GM19239 (cell line): ENCODE measurements around the gene STAT5A.
"Not testable (repeated sequence)": the region's sequence is repeated elsewhere in the genome, so short reads cannot be mapped to it uniquely, and the experiment has no call there.

Experiments
- DNase-seq: peaks from one replicate; pipeline ENCODE4 v3.0.0; 2011; ENCODE audit warnings: low spot score; ENCODE audit not compliant: insufficient read length
- FAIRE-seq: peaks from 2 replicates; lab custom pipeline; 2011; peaks lifted over from hg19 to GRCh38; lab: Jason Lieb, UNC

The STAT5A gene

DNA sequence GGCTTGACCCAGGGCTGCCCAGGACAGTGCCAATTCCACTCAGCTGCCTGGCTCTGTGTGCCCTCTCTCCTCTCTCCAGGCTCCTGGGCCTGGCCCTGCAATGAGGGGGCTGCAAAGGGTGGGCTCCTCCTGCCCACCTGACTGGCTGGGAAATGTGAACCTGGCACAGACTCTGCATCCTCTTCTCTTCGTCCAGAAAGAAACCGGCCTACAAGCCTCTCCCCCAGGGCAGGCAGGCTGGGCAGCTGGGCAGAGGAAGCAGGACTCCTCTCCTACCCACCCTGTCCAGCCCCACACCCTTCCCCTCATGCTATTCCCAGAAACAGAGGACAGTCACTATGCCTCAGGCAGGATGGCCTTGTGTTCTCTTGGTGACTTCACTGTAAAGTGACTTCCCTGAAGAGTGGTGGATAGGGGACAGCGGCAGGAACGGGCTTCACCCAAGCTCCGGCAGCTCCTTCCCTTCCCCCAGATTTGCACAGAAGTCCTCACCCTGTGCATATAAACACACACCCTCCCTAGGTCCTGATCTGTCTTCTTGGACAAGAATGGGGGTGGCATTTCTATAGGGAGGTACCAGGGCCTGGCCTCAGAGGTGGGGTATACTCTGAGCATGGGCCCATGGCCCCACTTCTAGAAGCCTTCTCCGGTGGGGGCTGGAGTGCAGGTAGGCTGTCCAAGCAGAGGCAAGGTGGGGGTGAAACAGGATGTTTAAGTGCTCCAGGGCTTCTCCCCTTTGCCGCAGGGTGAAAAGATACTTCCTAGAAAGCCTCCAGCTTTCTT lies 4.9 kb upstream of the STAT5A start:
- FAIRE-seq (no peak), DNase-seq (no peak)

DNA sequence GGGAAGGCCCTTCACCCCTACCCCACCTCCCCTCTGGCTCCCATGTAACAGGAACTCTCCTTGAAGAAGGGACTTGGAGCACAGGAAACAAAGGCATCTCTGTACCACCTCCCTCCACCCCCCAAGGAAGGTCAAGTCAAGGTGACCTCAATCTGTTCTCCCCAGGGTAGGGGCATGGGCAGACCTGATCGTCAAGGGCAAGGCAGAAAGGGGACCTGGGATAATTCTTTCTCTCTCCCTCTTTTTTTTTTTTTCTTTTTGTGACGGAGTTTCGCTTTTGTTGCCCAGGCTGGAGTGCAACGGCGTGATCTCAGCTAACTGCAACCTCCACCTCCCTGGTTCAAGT lies 4.3 kb upstream of the STAT5A start:
- no peak for DNase-seq
- no peak for FAIRE-seq

DNA sequence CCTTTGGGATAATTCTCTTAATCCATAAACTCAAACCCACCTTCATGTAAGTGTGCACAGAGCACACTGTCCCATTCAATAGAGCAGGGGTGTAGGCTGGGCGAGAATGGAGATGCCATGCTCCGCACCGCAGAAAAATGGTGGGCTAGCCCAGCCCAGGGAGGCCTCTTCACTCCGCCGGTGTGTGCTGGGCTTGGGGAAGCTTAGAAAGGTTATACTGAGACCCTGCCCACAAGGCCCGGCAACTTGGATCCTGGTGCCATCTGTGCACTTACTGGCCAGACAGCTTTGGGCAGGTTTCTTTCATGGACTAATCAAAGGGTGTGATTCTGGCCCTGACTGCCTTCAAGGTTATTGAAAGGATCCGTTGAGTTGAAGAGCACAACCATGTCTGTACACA lies 3.7 kb upstream of the STAT5A start:
- FAIRE-seq (no peak), DNase-seq (no peak)

DNA sequence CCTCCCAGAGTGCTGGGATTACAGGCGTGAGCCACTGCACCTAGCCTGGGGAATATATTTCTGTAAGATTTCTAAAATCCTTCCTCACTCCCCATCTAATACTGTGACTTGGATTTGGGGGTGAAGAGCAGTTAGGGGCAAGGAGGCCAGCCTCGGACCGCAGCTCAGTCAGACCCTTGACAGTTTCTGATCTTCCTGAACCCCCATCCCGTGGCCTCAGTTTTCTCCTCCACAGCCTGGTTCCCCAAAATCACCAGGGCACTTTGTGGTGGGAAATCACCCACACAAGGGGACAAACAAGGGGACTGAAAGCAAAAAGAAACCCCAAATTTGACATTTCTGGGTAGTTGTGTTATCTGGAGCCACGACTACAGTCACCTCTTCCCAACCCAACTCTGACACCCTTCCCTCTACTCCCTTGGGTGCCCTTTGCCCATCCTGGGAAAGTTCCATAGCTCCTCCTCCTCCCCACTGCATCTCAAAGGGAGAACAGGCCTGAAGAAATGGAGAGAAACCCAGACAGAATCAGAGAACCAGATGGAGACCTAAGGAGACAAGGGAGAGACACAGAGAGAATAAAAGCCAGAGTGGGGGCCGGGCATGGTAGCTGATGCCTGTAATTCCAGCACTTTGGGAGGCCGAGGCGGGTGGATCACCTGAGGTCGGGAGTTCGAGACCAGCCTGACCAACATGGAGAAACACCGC lies 2.8 kb upstream of the STAT5A start:
- FAIRE-seq = peak; percentile 31

DNA sequence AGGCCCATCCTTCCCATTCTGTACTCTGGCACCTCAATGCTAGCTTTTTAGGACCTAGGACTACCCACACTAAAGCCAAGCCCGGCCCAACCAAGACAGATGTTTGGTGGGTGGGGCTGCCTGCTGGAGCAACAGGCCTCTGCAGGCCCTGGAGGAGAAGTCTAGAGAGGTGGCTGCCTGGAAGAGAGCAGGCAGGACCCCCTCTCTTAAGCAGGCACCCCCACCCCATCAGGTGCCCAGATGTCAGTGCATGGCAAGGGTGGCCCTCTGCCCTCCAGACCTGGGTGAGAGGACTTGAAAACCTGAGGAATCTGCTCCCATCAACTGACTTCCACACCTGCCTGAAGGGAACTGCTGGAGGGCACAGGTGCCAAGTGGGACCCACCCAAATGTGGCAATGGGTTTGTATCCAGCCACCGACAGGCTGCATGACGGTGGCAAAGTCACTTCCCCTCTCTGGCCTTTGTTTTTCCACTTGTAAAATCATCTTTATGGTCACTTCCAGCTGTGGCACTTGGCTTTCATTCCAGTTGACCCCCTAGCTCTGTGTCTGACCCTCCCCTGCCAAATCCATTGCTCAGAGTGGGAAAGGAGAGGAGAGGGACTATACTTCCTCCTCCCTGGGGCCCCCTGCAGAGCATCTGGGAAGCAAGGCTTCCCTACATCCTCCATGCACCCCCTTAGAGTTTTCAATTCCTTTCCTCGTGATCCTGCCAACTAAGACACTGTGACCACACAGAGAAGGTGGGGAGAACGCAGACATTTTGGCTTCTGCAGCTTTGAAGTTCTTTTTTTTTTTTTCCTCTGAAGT lies 1.7 kb upstream of the STAT5A start:
- DNase-seq (no peak), FAIRE-seq (no peak)

More for the DNA sequence above, 2.8 kb upstream of the STAT5A start:
- DNase-seq = no peak

DNA sequence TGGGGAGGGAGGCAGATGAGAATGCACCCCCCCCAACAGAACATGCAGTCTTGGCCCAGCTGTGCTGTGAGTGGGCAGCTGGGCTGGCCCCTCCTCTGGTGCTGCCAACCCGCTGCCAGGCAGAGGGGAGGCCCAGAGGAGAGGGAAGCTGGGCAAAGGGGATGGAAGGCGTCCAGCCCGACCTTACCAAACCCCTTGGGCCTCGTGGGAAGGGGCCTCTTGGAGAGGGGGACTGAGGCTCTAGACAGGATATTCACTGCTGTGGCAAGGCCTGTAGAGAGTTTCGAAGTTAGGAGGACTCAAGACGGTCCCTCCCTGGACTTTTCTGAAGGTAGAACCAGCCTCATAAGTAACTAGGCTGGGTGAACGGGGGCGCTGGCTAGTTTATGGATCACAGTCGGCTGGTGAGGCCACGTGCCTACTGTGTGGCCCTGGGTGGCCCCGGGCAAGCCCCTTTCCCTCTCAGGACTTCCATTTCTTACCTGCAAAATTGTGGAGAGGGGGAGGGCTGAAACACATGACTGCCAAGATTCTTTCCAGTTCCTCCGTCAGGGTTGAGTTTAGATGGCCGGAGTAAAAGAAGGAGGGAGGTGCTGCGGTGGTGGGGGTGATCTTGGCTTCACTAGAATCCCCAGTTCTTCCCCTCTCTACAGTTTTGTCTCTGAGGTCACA lies 857 bp upstream of the STAT5A start:
- DNase-seq (no peak), FAIRE-seq (peak; percentile 83)

DNA sequence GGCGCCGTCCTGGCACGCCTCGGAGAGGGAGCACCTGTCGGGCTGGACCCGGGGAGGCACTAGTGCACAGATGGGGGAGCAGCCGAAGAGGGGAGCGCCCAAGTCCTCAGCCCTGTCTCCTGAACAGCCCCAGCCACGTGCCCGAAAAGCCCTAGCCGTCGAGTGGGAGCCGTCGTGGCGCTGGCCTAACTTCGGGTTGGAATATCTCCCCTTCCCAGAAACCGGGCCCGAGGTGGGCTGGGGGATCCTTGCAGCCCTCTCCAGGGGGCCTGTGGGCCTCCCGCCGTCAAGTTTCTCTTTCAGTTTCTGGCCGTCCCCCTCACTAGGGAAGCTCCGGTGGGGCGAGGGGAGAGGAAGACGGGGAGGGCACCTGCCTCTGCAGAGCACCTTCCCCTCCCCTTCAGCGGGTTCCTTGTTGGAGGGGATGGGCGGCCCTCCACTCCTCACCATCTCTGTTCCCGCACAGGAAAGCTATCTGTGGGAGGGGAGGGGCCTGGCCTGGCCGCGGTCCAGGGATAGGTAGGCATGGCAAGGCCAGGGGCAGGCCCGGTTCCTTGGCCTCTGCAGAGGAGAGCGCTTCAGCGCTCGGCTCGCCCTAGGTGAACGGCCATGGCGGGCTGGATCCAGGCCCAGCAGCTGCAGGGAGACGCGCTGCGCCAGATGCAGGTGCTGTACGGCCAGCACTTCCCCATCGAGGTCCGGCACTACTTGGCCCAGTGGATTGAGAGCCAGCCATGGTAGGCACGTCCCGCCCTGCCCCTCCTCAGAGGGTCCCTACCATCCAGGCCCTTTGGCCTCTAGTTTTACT lies 709 bp downstream of the STAT5A start:
- DNase-seq = no peak
- peak; percentile 95 for FAIRE-seq

DNA sequence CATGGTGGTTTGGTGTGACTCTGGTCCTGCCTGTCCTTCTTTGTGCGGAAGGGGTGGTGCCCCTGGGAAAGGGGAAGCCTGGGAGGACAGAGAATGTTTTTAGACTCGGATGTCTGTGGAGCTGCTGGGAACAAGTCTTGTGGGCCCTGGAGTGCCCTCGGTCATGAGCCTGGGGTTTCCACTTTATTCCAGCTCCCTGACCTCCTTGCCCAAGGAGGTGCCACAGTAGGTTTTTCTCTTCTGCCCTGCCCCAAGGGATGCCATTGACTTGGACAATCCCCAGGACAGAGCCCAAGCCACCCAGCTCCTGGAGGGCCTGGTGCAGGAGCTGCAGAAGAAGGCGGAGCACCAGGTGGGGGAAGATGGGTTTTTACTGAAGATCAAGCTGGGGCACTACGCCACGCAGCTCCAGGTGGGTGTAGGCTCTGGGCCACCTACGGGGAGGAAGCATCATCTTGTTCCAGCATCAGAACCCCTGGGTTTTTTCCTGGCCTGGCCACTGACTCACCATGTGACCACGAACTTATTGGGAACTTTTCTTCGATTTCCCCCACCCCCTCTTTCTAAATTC lies 1.4 kb downstream of the STAT5A start:
- FAIRE-seq (no peak), DNase-seq (no peak)

DNA sequence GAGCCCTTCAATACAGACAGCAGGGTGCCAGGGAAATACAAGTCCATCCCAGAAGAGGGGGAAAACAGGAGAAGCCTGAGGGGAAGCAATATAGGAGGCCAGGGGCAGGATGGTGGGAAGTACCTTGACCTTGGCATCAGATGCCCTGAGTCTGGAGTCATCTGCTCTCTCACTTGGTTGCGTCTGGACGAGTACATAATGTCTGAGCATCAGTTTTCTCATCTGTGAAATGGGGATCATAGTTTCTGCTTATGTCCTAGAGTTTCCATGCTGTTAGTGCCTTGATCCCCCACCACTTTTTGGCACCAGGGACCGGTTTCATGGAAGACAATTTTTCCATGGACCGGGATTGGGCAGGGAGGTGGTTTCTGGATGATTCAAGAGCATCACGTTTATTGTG lies 2.3 kb downstream of the STAT5A start:
- no peak for FAIRE-seq
- DNase-seq = no peak

DNA sequence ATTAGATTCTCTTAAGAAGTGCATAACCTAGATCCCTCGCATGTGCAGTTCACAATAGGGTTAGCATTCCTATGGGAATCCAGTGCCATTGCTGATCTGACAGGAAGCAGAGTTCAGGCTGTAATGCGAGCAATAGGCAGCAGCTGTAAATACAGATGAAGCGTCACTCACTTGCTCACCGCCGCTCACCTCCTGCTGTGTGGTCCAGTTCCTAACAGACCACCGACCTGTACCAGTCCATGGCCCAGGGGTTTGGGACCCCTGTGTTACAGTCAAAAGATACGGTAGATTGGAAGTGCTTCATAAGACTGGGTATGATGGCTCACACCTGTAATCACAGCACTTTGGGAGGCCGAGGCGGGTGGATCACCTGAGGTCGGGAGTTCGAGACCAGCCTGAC lies 2.8 kb downstream of the STAT5A start:
- DNase-seq (no peak), FAIRE-seq (no peak)

DNA sequence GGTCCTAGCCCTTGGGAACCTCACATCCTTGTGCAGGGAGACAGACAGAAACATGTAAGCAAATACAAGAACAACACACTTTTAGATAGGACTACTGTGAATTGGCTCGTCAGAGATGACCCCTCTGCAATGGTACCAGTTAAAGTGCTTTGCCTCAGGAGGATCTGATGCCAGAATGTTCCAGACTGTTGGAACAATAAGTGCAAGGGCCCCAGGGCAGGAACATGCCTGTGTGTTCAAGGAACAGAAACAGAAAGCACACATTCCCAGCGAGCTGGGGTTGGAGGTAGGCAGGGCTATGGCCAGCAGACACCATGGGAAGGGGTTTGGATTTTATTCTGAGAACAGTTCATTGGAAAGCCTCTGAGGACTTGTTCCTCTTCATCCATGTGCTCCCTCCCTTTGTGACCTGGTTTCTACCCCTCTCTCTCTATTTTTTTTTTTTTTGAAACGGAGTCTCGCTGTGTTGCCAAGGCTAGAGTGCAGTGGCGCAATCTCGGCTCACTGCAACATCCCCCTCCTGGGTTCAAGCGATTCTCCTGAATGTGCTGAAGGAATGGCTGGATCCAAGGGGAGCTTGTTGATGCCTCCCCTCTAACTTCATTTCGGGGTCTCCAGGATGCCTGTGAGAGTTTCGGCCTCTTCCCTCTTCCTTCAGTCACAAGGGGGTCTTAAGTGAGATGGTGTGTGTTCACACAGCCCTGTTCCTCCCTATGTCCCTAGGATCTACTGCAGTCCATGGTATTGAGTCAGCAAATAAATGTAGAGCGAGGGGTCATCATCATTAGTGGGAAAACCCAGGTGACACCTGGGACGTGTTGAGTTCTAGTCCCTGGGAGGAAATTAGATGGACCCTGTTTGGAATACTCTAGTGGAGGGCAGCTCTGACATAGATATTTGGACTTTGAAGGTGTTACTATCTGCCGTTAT lies 6.4 kb downstream of the STAT5A start:
- no peak for FAIRE-seq
- no peak for DNase-seq

DNA sequence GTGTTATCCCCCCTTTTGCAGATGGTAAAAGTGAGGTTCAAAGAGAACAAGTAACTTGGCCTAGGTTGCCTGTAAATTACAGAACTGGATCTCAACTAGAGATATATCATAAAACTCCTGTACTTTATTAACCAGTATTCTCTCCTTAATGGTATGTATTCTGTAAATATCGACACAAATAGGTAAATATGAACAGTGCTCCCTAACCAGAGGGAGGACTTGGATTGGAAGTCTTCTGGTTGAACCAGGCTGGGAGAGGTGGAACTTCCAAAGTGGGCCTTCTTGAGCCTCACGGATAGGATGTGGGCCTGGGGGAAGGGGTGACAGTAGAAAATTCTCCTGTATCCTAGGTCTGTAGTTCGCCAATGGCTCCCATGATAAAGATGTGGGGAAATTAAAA lies 7.7 kb downstream of the STAT5A start:
- no peak for DNase-seq
- no peak for FAIRE-seq

DNA sequence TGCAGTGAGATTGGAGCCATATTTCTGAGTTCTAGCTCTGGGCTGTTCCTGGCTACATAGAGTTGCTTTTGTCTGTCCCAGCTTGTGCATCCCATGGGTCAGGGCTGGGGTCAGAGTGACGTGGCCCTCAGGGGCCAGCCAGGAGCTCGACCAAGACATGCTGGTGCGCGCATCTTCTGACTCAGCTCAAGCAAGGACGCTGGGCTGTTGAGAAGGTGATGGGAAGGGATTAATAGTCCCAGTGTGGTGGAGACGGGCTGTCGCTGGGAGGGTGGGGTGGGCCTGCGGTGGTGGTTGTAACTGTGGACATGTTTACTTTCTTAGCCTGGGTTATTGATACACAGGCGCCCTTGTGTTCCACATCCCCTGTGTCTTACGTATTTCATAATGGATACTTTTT lies 9.5 kb downstream of the STAT5A start:
- not testable (repeated sequence) for DNase-seq, FAIRE-seq

DNA sequence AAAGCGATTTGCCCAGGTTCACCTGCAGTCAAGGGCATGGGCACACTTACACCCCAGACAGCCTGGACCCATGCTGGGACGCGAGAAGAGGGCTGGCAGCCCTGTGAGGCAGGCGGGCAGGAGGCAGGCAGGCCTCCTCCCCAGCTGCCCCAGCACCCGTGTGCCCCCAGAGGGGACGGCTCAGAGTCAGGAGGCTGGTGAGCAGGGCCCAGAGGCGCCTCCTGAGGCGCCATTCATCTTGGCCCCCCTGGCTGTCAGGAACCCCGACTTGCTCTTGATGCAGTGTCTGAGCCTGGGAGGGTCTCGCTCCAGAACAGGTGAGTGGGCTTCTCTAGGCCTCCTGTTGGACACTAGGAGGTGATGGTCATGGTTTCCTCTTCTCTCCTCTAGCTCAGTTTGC lies 11.1 kb downstream of the STAT5A start:
- not testable (repeated sequence) for FAIRE-seq, DNase-seq

DNA sequence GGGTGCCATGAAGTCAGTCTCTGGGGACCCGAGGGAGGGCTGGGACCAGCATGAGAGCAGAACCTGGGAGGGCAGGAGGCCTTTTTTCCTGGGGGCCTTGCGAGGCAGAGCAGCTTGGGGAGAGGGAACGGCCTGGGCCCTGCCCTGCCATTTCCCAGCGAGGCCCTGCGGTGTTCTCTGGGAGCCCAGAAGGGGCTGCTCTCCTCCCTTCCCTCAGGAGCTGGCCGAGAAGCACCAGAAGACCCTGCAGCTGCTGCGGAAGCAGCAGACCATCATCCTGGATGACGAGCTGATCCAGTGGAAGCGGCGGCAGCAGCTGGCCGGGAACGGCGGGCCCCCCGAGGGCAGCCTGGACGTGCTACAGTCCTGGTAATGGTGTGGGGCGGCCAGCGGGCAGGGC lies 11.6 kb downstream of the STAT5A start:
- not testable (repeated sequence) for FAIRE-seq

DNA sequence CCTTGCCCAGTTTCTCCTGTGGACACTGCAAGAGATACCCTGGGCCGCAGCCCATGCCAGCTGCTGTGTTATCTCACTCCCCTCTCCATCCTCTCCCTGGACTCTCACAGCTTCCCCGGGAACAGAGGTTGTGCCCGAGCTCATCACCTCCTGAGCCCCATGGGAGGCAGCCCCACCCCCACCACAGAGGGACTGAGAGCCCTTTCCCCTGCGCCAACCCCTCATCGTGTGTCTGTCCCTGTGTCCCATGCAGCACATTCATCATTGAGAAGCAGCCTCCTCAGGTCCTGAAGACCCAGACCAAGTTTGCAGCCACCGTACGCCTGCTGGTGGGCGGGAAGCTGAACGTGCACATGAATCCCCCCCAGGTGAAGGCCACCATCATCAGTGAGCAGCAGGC lies 12.7 kb downstream of the STAT5A start:
- FAIRE-seq = no peak
- no peak for DNase-seq

More for the DNA sequence above, 11.6 kb downstream of the STAT5A start:
- not testable (repeated sequence) for DNase-seq

DNA sequence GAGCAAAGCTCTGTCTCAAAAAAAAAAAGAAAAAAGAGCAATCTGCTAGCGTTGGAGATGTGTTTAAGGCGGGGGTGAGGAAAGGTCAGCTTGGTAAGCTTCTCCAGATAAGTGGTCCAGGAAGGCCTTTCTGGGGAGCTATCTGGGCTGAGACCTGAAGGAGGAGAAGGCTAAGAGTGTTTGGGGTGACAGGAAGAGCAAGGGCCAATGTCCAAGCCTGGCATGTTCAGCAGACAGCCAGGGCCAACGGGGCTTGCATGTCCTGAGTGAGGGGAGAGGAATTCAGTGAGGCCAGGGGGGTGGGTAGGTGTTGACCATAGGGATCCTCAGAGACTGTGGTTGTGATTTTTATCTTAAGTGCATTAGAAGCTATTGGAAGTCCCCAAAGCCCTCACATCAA lies 15.4 kb downstream of the STAT5A start:
- DNase-seq = no peak
- FAIRE-seq = no peak
